ENCODE data around the gene CALR3.

CALR3 gene

GRCh38 chr19:16532440-16533234 is 36.7 kb upstream of the CALR3 start:
- H3K36me3 ChIP-seq: peaks cover 99% of the 10 kb centered on the region

DNA sequence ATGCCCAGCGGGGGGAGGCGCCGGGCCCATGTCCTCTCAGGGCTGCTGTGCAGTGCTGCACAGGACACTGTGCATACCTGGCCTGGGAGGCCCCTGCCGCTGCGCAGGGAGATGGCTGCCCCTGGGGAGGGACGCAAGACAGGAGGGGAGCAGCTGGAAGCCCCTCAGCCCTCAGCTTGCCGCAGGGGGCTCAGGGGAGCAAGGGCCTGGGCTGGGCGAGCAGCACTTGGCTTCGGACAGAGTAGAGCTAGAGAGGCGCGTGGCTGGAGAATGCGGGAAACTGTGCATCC is 35.4 kb upstream of the CALR3 start:
- Histone ChIP-seq H3K27ac (no peak overlapping the region), H3K4me1 (ENCODE audit: control insufficient read depth in 1 of 2, insufficient read depth in 1 of 2, low read depth in 1 of 2, low read length in 1 of 2) (no peaks in the 10 kb centered on the region), H3K9me3 (no peaks in the 10 kb centered on the region), H3K36me3 (peaks cover 100% of the 10 kb centered on the region), H3K27me3 (no peaks in the 10 kb centered on the region), H3K4me3 (ENCODE audit: low read depth in 1 of 2, low read length in 1 of 2) (no peak overlapping the region)
- no peak for TF ChIP-seq CTCF (IDR thresholded peaks at IDR 0.05)

More at GRCh38 chr19:16532440-16533234, 36.7 kb upstream of the CALR3 start:
- no peak for TF ChIP-seq CTCF (IDR thresholded peaks at IDR 0.05)
- Histone ChIP-seq H3K27ac (no peak overlapping the region), H3K4me3 (ENCODE audit: low read depth in 1 of 2, low read length in 1 of 2) (no peak overlapping the region), H3K27me3 (no peaks in the 10 kb centered on the region), H3K9me3 (no peaks in the 10 kb centered on the region), H3K4me1 (ENCODE audit: control insufficient read depth in 1 of 2, insufficient read depth in 1 of 2, low read depth in 1 of 2, low read length in 1 of 2) (no peaks in the 10 kb centered on the region)

GRCh38 chr19:16530540-16531379 is 34.8 kb upstream of the CALR3 start:
- no peaks in the 10 kb centered on the region for H3K9me3 ChIP-seq
- no peak overlapping the region for H3K27ac ChIP-seq
- no peak overlapping the region for H3K4me3 ChIP-seq (ENCODE audit: low read depth in 1 of 2, low read length in 1 of 2)
- no peak for TF ChIP-seq CTCF (IDR thresholded peaks at IDR 0.05)
- H3K27me3 ChIP-seq: no peaks in the 10 kb centered on the region
- H3K4me1 ChIP-seq (ENCODE audit: control insufficient read depth in 1 of 2, insufficient read depth in 1 of 2, low read depth in 1 of 2, low read length in 1 of 2): no peaks in the 10 kb centered on the region
- H3K36me3 ChIP-seq: peaks cover 100% of the 10 kb centered on the region

DNA sequence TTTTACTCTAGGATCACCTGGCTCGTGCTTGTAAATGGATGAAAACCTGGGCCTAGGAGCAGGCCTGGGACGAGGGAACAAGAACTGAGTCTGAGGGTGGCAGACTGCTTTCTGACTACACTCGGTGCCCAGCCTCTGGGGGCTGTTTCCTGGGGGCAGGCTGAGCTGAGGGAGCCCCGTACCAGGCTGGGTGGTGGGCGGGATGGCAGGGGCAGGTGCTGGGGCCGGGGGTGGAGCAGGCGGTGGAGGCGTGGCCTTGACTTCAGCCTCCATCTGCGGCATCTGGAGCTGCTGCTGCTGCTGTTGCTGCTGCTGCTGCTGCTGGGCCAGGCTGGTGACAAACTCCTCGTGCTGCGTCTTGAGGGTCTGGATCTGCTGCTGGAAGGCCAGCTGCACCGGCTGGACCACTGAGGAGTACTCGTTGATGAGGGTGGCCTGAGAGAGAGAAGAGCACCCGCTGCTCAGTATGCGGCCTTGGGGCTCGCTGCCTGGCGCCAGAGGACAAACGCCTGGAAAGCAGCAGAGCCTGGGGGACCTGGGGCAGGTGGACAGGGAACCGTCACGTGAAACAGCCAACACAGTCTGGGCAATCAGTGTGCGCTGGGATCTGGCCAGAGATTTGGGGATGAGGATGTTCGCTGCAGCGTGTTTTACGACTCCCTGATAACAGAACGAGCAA is 33.6 kb upstream of the CALR3 start:
- peaks cover 100% of the 10 kb centered on the region for H3K36me3 ChIP-seq

More for the DNA sequence above, 33.6 kb upstream of the CALR3 start:
- H3K9me3 ChIP-seq: no peaks in the 10 kb centered on the region
- no peak overlapping the region for H3K27ac ChIP-seq
- no peaks in the 10 kb centered on the region for H3K4me1 ChIP-seq (ENCODE audit: control insufficient read depth in 1 of 2, insufficient read depth in 1 of 2, low read depth in 1 of 2, low read length in 1 of 2)
- H3K4me3 ChIP-seq (ENCODE audit: low read depth in 1 of 2, low read length in 1 of 2): no peak overlapping the region
- no peaks in the 10 kb centered on the region for H3K27me3 ChIP-seq
- TF ChIP-seq CTCF (IDR thresholded peaks at IDR 0.05): no peak
